Ureter (tissue), 1 donor: Measurements from ENCODE around the gene GPR137. TPM values are rescaled to one million over a fixed set of nuclear protein-coding genes. Genes with fewer than 3 reads are reported as not detected.
"Not testable (repeated sequence)": the region's sequence is repeated elsewhere in the genome, so short reads cannot be mapped to it uniquely, and the experiment has no call there.

Experiments used
- DNase-seq: peaks from one replicate; pipeline ENCODE4 v3.0.0-alpha.2; 2020; ENCODE audit warnings: low spot score
- total RNA-seq: library from RNA; stranded (reverse); gene quantifications from one replicate; pipeline ENCODE4 v1.2.4, GENCODE V29; 2023
- donor health status: DM: yes; HTN: yes; CAD: no.

Gene GPR137
- total RNA-seq: 31.0 TPM

- peak; percentile 90 for DNase-seq
These were observed at the start of gene GPR137 for GRCh38 chr11:64284962-64285884. TSS of gene GPR137 (plus strand) at chr11:64285848. CDS start at chr11:64286525, 677 bp downstream.

GRCh38 chr11:64237484-64237951 is 48.1 kb upstream of the GPR137 start:
- no peak for DNase-seq

- DNase-seq: no peak
These were observed 47.6 kb upstream of the GPR137 start for GRCh38 chr11:64238076-64238475.

GRCh38 chr11:64238999-64239398 is 46.6 kb upstream of the GPR137 start:
- DNase-seq: no peak

- no peak for DNase-seq
These were observed 45.8 kb upstream of the GPR137 start for GRCh38 chr11:64239662-64240434.

- DNase-seq: peak; percentile 98
These were observed 45.0 kb upstream of the GPR137 start, which contains the start of gene FKBP2 for GRCh38 chr11:64240435-64241240. TSS of gene FKBP2 (plus strand) at chr11:64241095. CDS start at chr11:64242388, 1,293 bp downstream.

GRCh38 chr11:64241241-64241490 is 44.5 kb upstream of the GPR137 start:
- DNase-seq: peak; percentile 100

- DNase-seq: no peak
These were observed 43.9 kb upstream of the GPR137 start for GRCh38 chr11:64241491-64242374.

GRCh38 chr11:64243236-64243854 is 42.3 kb upstream of the GPR137 start:
- DNase-seq: no peak

- no peak for DNase-seq
These were observed 41.5 kb upstream of the GPR137 start for GRCh38 chr11:64244107-64244506.

- DNase-seq: no peak
These were observed 40.7 kb upstream of the GPR137 start for GRCh38 chr11:64244966-64245365.

GRCh38 chr11:64245401-64245796 is 40.2 kb upstream of the GPR137 start:
- no peak for DNase-seq

- DNase-seq: peak; percentile 90
These were observed 39.6 kb upstream of the GPR137 start for GRCh38 chr11:64245797-64246620.

- DNase-seq: not testable (repeated sequence)
These were observed 39.1 kb upstream of the GPR137 start for GRCh38 chr11:64246621-64246870.

- peak; percentile 88 for DNase-seq
These were observed 38.5 kb upstream of the GPR137 start, which contains the start of gene PPP1R14B for GRCh38 chr11:64246871-64247728. TSS of gene PPP1R14B (minus strand) at chr11:64246943. CDS start at chr11:64246673, 270 bp downstream.

- DNase-seq: no peak
These were observed 37.7 kb upstream of the GPR137 start for GRCh38 chr11:64247729-64248531.

GRCh38 chr11:64248578-64248977 is 37.1 kb upstream of the GPR137 start:
- DNase-seq: no peak

GRCh38 chr11:64249038-64249437 is 36.6 kb upstream of the GPR137 start:
- no peak for DNase-seq
